GM18870 (cell line): ENCODE data around the gene PRTN3.

Experiments used
- ATAC-seq: cut with Tn5 transposase; IDR thresholded peaks from one replicate; pipeline ENCODE4 v1.9.1; 2021; ENCODE audit warnings: moderate library complexity; ENCODE audit not compliant: unreplicated experiment

The PRTN3 gene, protein sequence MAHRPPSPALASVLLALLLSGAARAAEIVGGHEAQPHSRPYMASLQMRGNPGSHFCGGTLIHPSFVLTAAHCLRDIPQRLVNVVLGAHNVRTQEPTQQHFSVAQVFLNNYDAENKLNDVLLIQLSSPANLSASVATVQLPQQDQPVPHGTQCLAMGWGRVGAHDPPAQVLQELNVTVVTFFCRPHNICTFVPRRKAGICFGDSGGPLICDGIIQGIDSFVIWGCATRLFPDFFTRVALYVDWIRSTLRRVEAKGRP

DNA sequence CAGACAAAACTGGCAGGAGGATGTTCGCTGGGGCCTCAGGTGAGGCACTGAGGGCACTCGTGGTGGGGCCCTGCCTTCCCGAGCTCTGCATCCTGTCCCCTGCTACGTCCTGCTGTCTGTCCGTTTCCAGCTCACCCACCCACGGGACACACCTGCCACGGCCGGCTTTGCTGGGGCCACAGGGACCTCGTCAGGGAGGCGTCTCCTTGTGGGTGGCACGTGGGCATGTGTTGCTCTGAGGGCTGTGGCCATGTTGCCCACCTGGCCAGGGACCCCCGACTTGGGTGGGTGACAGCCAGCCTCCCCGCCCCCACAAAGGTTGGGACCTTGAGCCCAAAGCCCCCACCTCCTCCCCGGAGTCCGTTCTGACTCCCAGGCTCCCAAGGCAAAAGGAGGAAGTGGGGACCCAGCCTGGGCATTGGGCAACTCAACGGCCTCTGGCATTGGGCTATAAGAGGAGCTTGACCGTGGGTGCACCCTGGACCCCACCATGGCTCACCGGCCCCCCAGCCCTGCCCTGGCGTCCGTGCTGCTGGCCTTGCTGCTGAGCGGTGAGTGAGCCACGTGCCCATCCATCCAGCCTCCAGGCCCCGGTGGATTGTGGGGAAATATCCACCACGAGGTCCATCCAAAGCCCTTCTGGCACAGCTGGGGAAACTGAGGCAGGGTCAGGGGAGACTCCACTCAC is at the start of gene PRTN3:
TSS of gene PRTN3 (plus strand) at position 481 of the 688 bp plus-strand sequence. CDS start at position 491, 10 bp downstream.
- no peak for ATAC-seq

DNA sequence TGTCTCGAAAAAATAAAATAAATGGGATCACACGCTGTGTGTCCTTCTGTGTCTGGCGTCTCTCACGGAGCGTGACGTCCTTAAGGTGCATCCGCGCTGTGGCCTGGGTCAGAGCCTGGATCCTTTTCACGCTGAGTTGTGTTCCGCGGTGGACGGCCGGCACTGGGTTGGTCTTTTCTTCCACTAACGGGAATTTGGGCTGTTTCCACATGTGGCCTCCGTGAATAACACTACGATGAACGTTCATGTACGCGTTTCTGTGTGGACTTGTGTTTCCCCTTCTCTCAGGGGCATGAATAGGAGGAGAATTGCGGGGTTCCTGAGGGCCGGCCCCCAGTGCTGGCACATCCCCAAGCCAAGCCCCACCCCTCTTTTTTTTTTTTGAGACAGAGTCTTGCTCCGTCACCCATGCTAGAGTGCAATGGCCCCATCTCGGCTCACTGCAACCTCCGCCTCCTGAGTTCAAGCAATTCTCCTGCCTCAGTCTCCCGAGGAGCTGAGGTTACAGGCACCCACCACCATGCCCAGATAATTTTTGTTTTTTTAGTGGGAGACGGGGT is 49.7 kb upstream of the PRTN3 start:
- ATAC-seq, result no peak

DNA sequence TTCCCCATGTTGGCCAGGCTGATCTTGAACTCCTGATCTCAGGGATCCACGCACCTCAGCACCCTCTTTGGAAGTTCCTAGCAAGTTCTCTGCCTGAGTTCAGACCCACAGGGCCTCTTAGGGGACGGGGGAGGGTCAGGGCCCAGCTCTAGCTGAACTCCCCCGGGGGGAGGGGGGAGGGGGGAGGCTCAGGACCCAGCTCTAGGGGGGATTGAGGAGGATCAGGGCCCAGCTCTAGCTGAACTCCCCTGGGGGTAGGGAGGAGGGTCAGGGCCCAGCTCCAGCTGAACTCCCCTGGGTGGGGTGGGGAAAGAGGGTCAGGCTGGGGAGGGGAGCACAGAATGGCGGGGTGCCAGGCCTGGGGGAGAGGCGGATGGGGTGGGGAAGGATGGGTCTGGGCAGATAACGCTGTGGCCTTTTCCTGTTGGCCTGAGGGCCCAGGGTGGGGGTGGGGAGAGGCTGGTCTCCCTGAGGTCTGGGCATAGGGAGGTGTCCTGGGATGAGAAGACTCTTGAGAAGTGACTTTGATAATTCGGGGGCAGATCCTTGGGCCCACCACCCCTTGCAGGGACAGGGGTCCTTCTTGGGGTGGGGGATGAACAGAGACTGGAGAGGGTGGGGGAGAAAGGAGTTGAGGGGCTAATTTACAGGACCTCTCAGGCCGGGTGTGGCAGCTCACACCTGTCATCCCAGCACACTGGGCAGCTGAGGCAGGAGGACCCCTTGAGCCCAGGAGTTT is 49.1 kb upstream of the PRTN3 start:
- ATAC-seq, result no peak

DNA sequence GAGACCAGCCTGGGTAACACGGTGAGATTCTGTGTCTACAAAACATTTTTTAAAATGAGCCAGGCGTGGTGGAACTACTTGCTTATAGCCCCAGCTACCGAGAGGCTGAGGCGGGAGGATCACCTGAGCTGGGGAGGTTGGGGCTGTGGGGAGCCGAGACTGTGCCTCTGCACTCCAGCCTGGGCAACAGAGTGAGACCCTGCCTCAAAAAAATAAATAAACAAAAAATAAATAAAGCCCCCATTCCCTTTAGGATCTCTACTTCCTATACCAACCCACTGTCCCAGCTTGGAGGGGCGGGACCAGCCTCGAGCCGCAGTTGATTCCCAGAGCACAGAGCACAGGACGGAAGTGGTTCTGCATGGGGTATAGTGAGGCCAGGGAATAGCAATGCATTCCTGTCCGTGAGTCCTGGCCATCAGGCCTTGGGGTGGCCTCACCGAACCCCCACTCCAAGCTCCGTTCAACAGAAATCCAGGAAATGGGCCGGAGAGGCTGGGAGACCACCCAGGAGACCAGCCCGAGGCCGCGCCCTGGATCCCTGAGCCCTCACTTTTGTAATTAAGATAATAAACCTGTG is 48.4 kb upstream of the PRTN3 start:
- no peak for ATAC-seq

DNA sequence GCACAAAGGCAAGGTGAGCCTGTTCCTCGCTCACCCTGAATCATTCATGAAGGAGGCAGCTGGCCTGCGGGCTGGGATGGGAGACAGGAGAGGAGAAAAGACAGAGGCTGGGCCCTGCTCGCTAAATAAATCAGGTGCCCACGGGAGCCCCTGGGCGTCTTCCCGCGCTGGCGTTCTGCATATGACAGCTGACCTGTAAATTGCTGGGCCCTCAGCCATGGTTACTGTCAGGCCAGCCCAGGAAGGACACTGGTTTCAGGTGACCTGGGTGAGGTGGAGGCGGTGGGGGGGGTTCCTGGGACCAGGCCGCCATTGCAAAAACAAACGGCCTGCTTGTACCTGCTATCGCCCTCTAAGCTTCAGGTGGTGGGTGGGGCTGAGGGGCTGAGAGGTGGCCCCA is 47.0 kb upstream of the PRTN3 start:
- ATAC-seq, result no peak

DNA sequence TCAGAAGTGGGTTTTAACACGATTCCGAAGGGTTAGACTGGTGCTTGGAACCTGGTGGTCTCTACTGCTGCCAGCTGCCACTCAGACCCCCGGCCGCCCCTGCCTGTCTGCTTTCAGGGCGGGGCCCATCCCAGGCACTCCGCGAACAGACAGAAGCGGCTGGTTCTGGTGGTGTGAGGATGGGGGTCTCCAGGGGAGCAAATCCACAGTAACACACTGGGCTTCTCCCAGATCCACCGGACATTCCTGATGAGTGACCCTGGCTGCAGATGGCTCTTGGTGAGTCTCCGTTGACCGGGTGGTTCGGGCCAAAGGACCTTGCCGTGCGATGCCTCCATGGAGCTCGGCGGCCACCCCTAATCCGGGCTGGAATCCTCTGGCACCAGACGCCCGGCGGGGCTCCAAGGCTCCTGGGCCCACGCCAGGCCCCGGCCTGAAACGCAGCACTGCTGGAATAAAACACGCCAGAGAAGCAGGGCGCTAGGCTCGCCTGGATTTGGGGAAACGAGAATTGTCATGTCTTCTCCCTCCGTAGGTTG is 45.7 kb upstream of the PRTN3 start:
- no peak for ATAC-seq

DNA sequence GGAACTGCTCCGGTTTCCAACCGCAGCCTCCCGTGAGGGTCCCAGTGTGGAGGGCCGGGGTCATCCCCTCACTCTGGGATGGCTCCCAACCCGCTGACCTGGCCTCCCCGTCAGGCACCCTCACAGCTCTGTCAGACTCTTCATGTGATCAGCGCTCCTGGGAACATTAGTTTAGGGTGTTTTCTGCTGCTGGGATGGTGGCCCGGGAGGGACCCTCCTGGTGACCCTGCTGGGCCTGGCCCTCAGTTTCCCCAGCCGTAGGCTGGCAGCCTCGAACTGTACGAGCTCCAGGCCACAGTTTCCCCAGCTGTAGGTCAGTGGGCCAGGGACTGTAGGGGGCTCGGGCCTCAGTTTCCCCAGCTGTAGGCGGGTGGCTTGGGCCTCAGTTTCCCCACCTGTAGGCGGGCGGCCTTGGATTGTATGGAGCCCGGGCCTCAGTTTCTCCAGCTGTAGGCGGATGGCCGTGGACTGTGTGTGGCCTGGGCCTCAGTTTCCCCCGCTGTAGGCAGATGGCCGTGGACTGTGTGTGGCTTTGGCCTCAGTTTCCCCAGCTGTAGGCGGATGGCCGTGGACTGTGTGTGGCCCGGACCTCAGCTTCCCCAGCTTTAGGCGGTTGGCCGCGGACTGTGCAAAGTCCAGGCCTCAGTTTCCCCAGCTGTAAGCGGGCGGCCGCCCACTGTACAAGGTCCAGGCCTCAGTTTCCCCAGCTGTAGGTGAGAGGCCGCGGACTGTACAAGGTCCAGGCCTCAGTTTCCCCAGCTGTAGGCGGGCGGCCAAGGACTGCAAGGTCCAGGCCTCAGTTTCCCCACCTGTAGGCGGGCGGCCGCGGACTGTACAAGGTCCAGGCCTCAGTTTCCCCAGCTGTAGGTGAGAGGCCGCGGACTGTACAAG is 44.9 kb upstream of the PRTN3 start:
- no peak for ATAC-seq

DNA sequence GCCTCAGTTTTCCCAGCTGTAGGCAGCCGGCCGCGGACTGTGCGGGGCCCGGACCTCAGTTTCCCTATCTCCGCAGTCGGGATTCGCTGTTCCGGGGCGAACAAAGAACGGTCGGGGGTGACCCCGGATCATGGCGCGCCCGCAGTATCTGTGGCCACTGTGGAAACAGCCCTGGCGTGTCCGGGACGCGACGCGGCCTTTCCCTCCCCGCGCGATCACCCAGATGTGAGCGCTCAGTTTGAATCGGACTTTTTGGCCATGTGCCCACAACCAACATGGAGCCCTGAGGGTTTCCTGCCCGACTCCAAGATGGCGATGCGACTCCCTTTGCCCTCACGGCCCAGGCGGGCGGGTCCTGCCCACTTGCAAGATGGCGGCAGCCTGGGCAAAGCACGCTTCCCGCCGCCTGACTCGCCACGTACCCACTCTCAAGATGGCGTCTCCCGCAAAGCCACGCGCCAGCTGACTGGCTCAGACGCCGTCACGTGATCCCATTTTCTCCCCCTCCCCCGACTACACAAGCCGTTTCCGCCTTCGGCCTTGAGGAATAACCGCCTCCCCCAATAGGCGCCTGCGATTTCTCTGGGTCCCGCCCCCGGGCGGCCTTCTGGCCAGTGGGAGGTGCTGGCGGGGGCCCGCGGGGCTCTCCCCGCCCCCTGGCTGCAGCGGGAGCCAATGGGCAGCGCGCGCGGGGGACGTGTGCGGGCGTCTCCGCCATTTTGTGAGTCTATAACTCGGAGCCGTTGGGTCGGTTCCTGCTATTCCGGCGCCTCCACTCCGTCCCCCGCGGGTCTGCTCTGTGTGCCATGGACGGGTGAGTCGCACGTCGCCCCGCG is 43.9 kb upstream of the PRTN3 start, which contains the start of gene PTBP1:
TSS of gene PTBP1 (plus strand) at position 761 of the 836 bp plus-strand sequence. CDS start at position 807, 46 bp downstream.
- ATAC-seq, result peak; percentile 83

DNA sequence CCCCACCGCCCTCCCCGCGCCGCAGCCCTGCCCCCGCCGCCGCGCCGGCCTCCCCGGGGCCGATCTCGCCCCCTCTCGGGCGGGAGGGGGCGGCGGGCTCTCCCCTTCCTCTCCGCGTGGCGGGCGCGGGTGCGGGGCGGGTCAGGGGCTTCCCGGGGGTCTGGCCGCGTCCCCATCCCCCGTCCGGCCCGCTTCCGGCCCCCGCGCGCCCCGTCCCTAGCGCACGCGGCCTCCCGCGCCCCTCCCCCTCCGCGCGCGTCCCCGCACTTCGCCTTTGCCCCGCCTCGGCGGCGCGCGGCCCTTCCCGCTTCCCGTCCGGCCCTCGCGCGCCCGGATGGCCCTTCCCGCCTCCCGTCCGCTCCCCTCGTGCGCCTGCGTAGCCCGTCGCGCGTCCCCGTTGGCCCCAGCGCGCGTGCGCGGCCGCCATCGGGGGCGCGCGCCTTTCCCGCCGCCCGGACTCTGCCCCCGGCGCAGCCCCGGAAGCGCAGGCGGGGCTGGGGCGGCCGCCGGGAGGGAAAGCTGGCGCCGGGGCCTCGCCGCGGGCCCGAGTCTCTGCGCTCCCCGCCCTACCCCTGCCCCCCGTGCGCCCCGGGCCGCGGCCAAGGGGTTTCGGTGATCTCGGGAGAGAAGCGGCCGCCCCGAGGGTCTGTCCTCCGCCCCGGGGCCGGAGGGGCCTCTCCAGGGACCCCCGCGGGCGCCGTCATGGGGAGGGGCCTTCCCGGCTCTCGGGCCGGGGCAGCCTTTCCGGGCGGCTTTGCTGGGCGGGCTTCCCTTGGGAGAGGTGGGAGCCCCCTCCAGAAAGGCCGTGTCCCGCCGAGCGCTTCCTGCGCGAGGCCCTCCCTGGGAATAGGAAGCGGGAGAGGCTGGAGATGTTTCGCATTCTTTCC is 43.0 kb upstream of the PRTN3 start:
- ATAC-seq, result no peak

DNA sequence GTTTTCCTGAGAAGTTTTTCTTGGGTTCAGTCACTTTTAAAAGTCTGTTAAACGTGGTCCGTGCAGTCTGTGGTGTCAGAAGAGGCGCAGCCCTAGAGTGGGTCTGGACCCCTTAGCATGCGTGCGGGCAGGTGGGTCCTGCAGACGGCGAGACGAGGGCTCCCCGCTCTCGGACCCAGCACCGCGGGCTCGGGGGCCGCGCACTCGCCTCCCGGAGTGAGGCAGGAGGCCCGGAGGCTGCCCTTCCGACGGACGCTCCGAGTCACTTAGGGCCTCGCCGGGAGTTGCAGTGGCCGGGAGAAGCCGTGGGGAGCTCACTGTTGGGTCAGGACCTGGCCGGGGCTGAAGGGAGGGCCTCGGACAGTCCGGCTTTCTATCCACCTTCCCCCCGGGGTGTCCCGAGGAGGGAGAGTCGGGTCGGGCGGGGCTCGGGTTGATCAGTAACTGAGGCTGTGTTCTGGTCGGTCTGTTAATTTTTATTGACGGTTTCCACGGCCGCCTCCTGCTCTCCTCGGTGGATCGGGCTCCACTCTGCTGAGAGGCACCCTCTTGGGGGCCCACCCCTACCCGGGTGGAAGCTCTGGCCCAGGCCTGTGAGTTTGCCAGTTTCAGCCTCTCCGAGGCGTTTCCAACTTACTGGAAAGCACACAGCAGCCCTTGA is 42.3 kb upstream of the PRTN3 start:
- ATAC-seq, result no peak

DNA sequence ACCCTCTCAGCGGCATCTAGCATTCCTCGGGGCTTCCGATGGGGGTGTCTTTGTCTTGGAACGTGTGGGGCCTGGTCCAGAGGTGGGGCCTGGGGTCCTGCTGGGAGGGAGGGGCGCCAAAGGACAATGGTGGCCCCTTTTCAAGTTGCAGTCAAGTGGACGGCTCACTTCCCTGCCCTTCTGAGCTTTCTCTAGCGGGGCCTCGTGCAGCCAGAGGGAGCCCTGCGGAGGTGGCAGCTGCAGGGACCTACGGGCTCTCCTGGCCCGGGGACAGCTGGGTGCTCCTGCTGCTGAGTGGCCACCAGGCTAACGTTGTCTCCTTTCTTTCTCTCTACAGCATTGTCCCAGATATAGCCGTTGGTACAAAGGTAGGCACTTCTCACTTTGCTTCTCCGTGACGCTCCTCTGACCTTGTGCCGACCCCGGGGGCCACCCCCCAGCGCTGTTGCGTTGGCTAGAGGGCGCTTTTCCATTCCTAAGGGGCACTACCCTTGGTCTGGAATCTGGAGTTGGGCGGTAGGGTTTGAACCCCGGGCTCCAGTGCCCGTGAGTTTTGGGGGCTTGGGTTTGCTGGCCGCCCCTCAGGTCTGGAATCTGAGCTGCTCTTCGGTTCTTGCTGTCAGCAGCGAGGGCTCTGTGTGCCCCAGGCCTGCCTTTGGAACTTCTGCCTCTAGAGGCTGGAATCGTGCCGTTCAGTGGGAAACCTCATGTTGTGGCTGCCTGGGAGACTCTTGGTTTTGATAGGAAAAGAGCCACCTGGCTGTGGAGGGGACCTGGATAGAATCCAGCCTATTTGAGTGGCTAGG is 41.5 kb upstream of the PRTN3 start:
- ATAC-seq, result no peak

DNA sequence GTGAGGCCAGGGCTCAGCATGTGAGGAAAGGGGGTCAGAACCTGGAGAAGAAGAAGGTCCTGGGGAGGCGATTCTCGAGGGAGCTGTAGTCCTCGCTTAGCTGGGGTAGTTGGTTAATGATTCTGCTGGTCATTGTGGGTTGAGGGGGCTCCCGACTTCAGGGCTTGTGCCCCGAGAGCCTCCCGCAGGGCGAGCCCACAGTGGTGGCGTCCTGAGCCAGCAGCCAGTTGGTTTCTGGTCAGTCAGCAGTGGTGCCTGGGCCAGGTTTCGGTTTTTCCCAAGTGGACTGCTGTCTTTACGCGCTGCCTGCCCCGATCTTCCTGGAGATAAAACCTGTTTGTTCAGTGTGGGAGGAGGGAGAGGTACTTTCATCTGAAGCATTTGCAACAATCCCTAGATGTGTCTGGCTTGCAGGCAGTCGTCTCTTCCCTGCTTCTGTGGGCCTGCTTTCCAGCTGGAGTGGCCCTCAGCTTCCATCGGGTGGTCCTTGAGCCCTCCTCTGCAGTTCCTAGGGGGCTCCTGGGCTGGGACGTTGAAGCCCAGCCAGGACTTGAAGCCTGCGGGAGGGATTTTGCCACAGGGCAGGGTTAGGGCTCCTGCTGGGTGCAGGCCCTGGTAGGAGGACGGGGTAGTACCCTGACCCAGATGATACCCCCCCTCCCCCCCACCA is 40.3 kb upstream of the PRTN3 start:
- no peak for ATAC-seq

DNA sequence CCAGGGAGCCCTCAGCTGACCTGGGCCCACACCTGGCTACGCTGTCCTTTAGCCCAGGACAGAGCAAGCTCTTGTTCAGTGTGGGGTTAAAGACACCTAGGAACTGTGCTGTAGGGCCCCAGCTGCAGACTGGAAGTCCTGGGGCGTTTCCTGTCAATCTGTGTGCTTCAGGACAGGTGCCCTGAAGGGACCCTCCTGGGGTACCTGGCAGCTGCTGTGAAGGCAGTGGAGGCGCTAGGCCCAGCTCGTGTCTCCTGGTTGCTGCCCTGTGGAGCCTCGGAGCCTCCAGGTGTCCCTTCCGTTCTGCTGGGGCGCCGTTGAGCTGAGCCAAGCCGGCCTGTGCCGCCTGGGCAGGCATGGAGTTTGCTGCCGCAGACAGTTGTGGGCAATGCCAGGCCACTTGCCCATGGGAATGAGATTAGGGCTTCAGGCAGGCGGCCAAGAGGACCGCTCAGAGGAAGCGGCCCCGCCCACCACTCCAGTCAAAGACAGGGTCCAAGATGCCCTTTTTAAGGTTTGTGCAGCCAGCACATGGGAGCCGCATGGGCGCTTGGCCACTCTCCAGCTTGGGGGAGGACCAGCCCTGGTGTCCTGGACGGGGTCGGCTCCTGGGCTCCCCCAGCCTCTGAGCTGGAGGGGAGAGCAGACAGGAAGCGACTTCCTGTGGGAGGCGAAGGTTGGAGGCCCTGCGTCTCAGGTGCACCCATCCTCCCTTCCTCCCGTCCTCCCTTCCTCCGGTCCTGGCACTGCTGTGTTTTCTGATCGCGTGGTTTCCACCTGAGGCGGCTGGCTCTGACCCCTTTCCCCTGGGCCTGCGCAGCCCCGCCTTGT is 39.6 kb upstream of the PRTN3 start:
- ATAC-seq, result no peak

DNA sequence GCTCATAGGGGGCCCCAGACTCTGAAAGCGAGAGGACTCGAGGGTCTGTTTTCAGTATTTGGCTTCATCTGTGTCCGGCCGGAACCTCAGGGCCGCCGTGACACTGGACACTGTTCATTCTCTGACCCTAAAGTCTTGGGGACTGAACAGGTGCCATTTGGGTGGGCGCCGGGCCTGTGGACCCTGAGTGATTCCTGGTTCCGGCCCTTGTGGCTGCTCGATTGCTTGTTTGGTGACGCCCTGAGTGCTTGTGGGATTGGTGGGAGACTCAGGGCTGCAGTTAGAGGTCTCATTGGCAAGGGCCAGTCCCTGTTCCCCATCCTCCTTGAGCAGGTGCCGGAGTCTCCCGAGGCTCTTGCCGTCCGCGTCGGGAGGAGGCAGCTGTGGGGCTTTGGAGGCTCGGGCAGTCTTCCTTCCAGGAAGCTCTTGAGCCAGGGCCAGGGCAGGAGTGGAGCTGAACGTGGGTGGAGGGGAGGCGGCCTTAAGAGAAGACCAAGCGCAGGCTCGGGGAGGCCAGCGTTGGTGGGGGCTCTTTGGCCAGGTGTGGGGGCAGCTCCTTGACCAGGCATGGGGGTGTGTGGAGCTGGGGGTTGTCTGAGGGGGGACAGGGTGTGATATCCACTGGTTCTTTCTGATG is 38.8 kb upstream of the PRTN3 start:
- ATAC-seq, result no peak
